ENCODE measurements around the gene LYL1. TPM values are rescaled to one million over a fixed set of nuclear protein-coding genes. Genes with fewer than 3 reads are reported as not detected.

The LYL1 gene
- total and polyA plus RNA-seq, 2 of the 13 experiments (the other 11 are each of a cell fraction or from before 2014, with no cell fraction given): 0.75 to 0.92 TPM

- TF ChIP-seq ZNF407 (CRISPR knock-in tag; IDR thresholded peaks at IDR 0.05; ENCODE audit: not compliant biosample characterization) (no peak), ZNF552 (CRISPR knock-in tag; IDR thresholded peaks at IDR 0.05; ENCODE audit: borderline replicate concordance) (no peak; the same call in 1 of the 2 replicates), ZNF687 (CRISPR knock-in tag; IDR thresholded peaks at IDR 0.05) (peak; percentile 84), DMTF1 (CRISPR knock-in tag; IDR thresholded peaks at IDR 0.05) (no peak), NR1H2 (CRISPR knock-in tag; IDR thresholded peaks at IDR 0.05; ENCODE audit: borderline replicate concordance, low read depth) (no peak), HOXA9 (CRISPR knock-in tag; IDR thresholded peaks at IDR 0.05; ENCODE audit: borderline replicate concordance) (0 out of 2 replicates have a peak, but pooled peaks have one; percentile 51), RFX1 (IDR thresholded peaks at IDR 0.05) (no peak), ZNF619 (CRISPR knock-in tag; IDR thresholded peaks at IDR 0.05) (no peak; the same call in 1 of the 2 replicates), ISX (CRISPR knock-in tag; conservative IDR thresholded peaks at IDR 0.05) (no peak), JUN (CRISPR knock-in tag; IDR thresholded peaks at IDR 0.05) (0 out of 2 replicates have a peak, but pooled peaks have one; percentile 47), ZNF530 (CRISPR knock-in tag; IDR thresholded peaks at IDR 0.05; ENCODE audit: low read depth) (no peak)
These were observed 47.7 kb upstream of the LYL1 start, which contains the start of the genes IER2 and STX10 (continued) for GRCh38 chr19:13150187-13150930.
